H1 (cell line): ENCODE results near the gene ZBTB42.
"Not testable (repeated sequence)": the region's sequence is repeated elsewhere in the genome, so short reads cannot be mapped to it uniquely, and the experiment has no call there.

ENCODE experiments used
- CBX5 ChIP-seq: fragments of 300-800, 300-1000 bp; sonication (generic); IDR thresholded peaks from 2 replicates; pipeline ENCODE4 v1.7.1; 2016; ENCODE audit warnings: antibody characterized with exemption, low read length, low read depth
- CHD2 ChIP-seq: IDR thresholded peaks from 2 replicates; pipeline ENCODE4 v1.6.1; 2012; ENCODE audit warnings: low read length, improper control_type of control experiment
- EZH2 ChIP-seq: fragments of 200-600 bp; sonication (generic); IDR thresholded peaks from 2 replicates; pipeline ENCODE4 v1.7.1; 2012; ENCODE audit warnings: low read depth, mild to moderate bottlenecking, moderate library complexity, low read length, inconsistent platforms; ENCODE audit not compliant: severe bottlenecking
- SUZ12 ChIP-seq: fragments of 200-600 bp; sonication (generic); IDR thresholded peaks from 2 replicates; pipeline ENCODE4 v1.6.1; 2012; ENCODE audit warnings: mild to moderate bottlenecking, inconsistent platforms, low read length, moderate library complexity, mixed read lengths
- TBP ChIP-seq: IDR thresholded peaks from 2 replicates; pipeline ENCODE4 v1.6.1; 2011; ENCODE audit warnings: low read depth, low read length, improper control_type of control experiment
- YY1 ChIP-seq: IDR thresholded peaks from 2 replicates; pipeline ENCODE4 v1.6.1; 2011; ENCODE audit warnings: low read depth, mild to moderate bottlenecking, low read length
- TF ChIP-seq, protein P1 (sequence below), 3 experiments: IDR thresholded peaks; 1 replicate in 2 of 3; 2 replicates in 1 of 3; pipeline versions ENCODE4 v1.5.1 to v1.6.1; 2011; ENCODE audit warnings: low read length in 3 of 3, mild to moderate bottlenecking in 3 of 3, inconsistent platforms in 2 of 3, low read depth in 1 of 3, moderate library complexity in 1 of 3; ENCODE audit not compliant: insufficient read depth in 1 of 3; ENCODE audit errors: control extremely low read depth in 1 of 3
- TF ChIP-seq, protein P2 (sequence below): IDR thresholded peaks from 2 replicates; pipeline ENCODE4 v1.6.1; 2012; ENCODE audit warnings: inconsistent platforms

DNA sequence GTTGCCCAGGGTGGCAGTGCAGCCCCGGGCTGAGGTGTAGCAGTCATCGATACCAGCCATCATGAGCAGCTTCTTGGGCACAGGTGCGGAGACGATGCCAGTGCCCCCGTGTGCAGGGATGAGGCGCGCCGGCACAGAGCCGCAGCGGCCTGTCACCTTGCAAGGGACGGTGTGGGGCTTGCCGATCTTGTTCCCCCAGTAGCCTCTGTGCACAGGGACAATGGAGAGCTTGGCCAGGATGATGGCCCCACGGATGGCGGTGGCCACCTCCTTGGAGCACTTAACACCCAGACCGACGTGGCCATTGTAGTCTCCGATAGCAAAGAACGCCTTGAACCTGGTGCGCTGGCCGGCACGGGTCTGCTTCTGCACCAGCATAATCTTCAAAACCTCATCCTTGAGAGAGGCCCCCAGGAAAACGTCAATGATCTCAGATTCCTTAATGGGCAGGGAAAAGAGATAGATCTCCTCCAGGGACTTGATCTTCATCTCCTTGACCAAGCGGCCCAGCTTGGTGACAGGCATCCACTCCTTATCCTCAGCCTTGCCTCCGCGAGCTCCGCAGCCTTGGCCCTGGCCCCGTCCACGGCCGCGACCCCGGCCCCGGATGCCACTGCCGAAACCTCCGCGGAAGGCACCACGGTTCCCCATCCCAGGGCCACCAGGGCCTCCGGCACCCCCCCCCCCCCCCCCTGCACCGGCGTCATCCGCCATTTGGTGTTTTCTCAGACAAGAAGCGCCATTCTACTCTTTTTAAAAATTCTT lies 35.5 kb downstream of the ZBTB42 start:
- not testable (repeated sequence) for TF ChIP-seq EZH2, SUZ12, CHD2, YY1, CBX5, TBP
- TF ChIP-seq, protein P1, sequence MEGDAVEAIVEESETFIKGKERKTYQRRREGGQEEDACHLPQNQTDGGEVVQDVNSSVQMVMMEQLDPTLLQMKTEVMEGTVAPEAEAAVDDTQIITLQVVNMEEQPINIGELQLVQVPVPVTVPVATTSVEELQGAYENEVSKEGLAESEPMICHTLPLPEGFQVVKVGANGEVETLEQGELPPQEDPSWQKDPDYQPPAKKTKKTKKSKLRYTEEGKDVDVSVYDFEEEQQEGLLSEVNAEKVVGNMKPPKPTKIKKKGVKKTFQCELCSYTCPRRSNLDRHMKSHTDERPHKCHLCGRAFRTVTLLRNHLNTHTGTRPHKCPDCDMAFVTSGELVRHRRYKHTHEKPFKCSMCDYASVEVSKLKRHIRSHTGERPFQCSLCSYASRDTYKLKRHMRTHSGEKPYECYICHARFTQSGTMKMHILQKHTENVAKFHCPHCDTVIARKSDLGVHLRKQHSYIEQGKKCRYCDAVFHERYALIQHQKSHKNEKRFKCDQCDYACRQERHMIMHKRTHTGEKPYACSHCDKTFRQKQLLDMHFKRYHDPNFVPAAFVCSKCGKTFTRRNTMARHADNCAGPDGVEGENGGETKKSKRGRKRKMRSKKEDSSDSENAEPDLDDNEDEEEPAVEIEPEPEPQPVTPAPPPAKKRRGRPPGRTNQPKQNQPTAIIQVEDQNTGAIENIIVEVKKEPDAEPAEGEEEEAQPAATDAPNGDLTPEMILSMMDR (IDR thresholded peaks at IDR 0.05; ENCODE audit: control extremely low read depth in 1 of 3, insufficient read depth in 1 of 3, low read depth in 1 of 3, low read length in 3 of 3), result not testable (repeated sequence)
- TF ChIP-seq, protein P2, sequence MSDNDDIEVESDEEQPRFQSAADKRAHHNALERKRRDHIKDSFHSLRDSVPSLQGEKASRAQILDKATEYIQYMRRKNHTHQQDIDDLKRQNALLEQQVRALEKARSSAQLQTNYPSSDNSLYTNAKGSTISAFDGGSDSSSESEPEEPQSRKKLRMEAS, result not testable (repeated sequence)
